HUES6 (cell line): Measurements from ENCODE around the gene PCNX2.

ENCODE experiments used
- H3K27ac ChIP-seq: 2 replicates; pipeline ENCODE4 v1.7.0; 2013; ENCODE audit warnings: low read depth, mild to moderate bottlenecking, low read length, inconsistent platforms
- H3K27me3 ChIP-seq: 2 replicates; pipeline ENCODE4 v1.6.1; 2013; ENCODE audit warnings: low read length; ENCODE audit not compliant: control insufficient read depth, insufficient read depth
- H3K36me3 ChIP-seq: 2 replicates; pipeline ENCODE4 v1.6.1; 2013; ENCODE audit warnings: low read length; ENCODE audit not compliant: control insufficient read depth, insufficient read depth
- H3K4me1 ChIP-seq: 2 replicates; pipeline ENCODE4 v1.6.1; 2013; ENCODE audit warnings: low read length; ENCODE audit not compliant: control insufficient read depth, insufficient read depth
- H3K4me3 ChIP-seq: 2 replicates; pipeline ENCODE4 v1.5.1; 2013; ENCODE audit warnings: low read depth, low read length
- H3K9ac ChIP-seq: one replicate; pipeline ENCODE4 v1.6.1; 2013; ENCODE audit warnings: mild to moderate bottlenecking, low read length
- H3K9me3 ChIP-seq: 2 replicates; pipeline ENCODE4 v1.6.1; 2013; ENCODE audit warnings: low read depth, low read length; ENCODE audit not compliant: control insufficient read depth, insufficient read depth

Gene PCNX2

GRCh38 chr1:232998138-232998537, 297.4 kb downstream of the PCNX2 start:
- H3K4me1 ChIP-seq, result no peaks in the 10 kb centered on the region
- H3K27me3 ChIP-seq, result no peaks in the 10 kb centered on the region
- no peak overlapping the region for H3K4me3 ChIP-seq
- H3K27ac ChIP-seq, result no peak overlapping the region
- H3K9me3 ChIP-seq, result peaks cover 26% of the 10 kb centered on the region
- peaks cover 66% of the 10 kb centered on the region for H3K36me3 ChIP-seq
- no peak overlapping the region for H3K9ac ChIP-seq

- Histone ChIP-seq H3K9ac (no peak overlapping the region), H3K27me3 (no peaks in the 10 kb centered on the region), H3K27ac (no peak overlapping the region), H3K4me1 (no peaks in the 10 kb centered on the region), H3K9me3 (peaks cover 34% of the 10 kb centered on the region), H3K36me3 (peaks cover 76% of the 10 kb centered on the region), H3K4me3 (no peak overlapping the region)
Measured at GRCh38 chr1:232996143-232996542, 299.4 kb downstream of the PCNX2 start.

GRCh38 chr1:232995189-232995588, 300.3 kb downstream of the PCNX2 start:
- Histone ChIP-seq H3K4me3 (no peak overlapping the region), H3K27ac (no peak overlapping the region), H3K27me3 (no peaks in the 10 kb centered on the region), H3K9ac (no peak overlapping the region), H3K9me3 (peaks cover 34% of the 10 kb centered on the region), H3K36me3 (peaks cover 76% of the 10 kb centered on the region), H3K4me1 (no peaks in the 10 kb centered on the region)

GRCh38 chr1:232993555-232993954, 302.0 kb downstream of the PCNX2 start:
- Histone ChIP-seq H3K9me3 (peaks cover 34% of the 10 kb centered on the region), H3K9ac (no peak overlapping the region), H3K27me3 (no peaks in the 10 kb centered on the region), H3K4me3 (no peak overlapping the region), H3K27ac (no peak overlapping the region), H3K4me1 (no peaks in the 10 kb centered on the region), H3K36me3 (peaks cover 68% of the 10 kb centered on the region)

- no peaks in the 10 kb centered on the region for H3K4me1 ChIP-seq
- no peak overlapping the region for H3K9ac ChIP-seq
- peaks cover 55% of the 10 kb centered on the region for H3K36me3 ChIP-seq
- H3K27me3 ChIP-seq, result no peaks in the 10 kb centered on the region
- no peak overlapping the region for H3K4me3 ChIP-seq
- no peak overlapping the region for H3K27ac ChIP-seq
- H3K9me3 ChIP-seq, result peaks cover 32% of the 10 kb centered on the region
Measured at GRCh38 chr1:232992227-232992626, 303.3 kb downstream of the PCNX2 start.

GRCh38 chr1:232991238-232991637, 304.3 kb downstream of the PCNX2 start:
- Histone ChIP-seq H3K4me1 (no peaks in the 10 kb centered on the region), H3K27me3 (no peaks in the 10 kb centered on the region), H3K36me3 (peaks cover 46% of the 10 kb centered on the region), H3K9me3 (peaks cover 30% of the 10 kb centered on the region), H3K27ac (no peak overlapping the region), H3K4me3 (no peak overlapping the region), H3K9ac (no peak overlapping the region)

GRCh38 chr1:232990176-232991128, 305.1 kb downstream of the PCNX2 start:
- peaks cover 54% of the 10 kb centered on the region for H3K36me3 ChIP-seq

GRCh38 chr1:232988572-232989040, 306.9 kb downstream of the PCNX2 start:
- Histone ChIP-seq H3K27ac (no peak overlapping the region), H3K9me3 (peaks cover 12% of the 10 kb centered on the region), H3K36me3 (peaks cover 45% of the 10 kb centered on the region), H3K4me3 (no peak overlapping the region), H3K4me1 (no peaks in the 10 kb centered on the region), H3K27me3 (no peaks in the 10 kb centered on the region), H3K9ac (no peak overlapping the region)

More at GRCh38 chr1:232990176-232991128, 305.1 kb downstream of the PCNX2 start:
- Histone ChIP-seq H3K9ac (no peak overlapping the region), H3K27ac (no peak overlapping the region), H3K9me3 (peaks cover 30% of the 10 kb centered on the region), H3K4me1 (no peaks in the 10 kb centered on the region), H3K4me3 (no peak overlapping the region), H3K27me3 (no peaks in the 10 kb centered on the region)

GRCh38 chr1:232987774-232988140, 307.8 kb downstream of the PCNX2 start:
- H3K4me3 ChIP-seq, result no peak overlapping the region
- peaks cover 6% of the 10 kb centered on the region; the same call in 1 of the 2 replicates for H3K9me3 ChIP-seq
- H3K36me3 ChIP-seq, result peaks cover 41% of the 10 kb centered on the region
- no peaks in the 10 kb centered on the region for H3K27me3 ChIP-seq
- H3K4me1 ChIP-seq, result no peaks in the 10 kb centered on the region
- H3K9ac ChIP-seq, result no peak overlapping the region
- H3K27ac ChIP-seq, result no peak overlapping the region

GRCh38 chr1:232987046-232987773, 308.3 kb downstream of the PCNX2 start:
- Histone ChIP-seq H3K4me3 (no peak overlapping the region), H3K9me3 (peaks cover under 1% of the 10 kb centered on the region; the same call in 1 of the 2 replicates), H3K4me1 (no peaks in the 10 kb centered on the region), H3K9ac (no peak overlapping the region), H3K36me3 (peaks cover 36% of the 10 kb centered on the region), H3K27me3 (no peaks in the 10 kb centered on the region), H3K27ac (no peak overlapping the region)

- Histone ChIP-seq H3K4me1 (no peaks in the 10 kb centered on the region), H3K9me3 (no peaks in the 10 kb centered on the region), H3K27me3 (no peaks in the 10 kb centered on the region), H3K4me3 (no peak overlapping the region), H3K9ac (no peak overlapping the region), H3K27ac (no peak overlapping the region), H3K36me3 (peaks cover 29% of the 10 kb centered on the region)
Measured at GRCh38 chr1:232986527-232986922, 309.0 kb downstream of the PCNX2 start.
